ENCODE measurements around the gene VSIG4. TPM values are rescaled to one million over a fixed set of nuclear protein-coding genes. Genes with fewer than 3 reads are reported as not detected.

Gene VSIG4
- total and polyA plus RNA-seq, 2 of the 8 experiments (the other 6 are each of a cell fraction or from before 2014, with no cell fraction given) = not detected

GRCh38 chrX:66051980-66052379, 12.1 kb upstream of the VSIG4 start:
- Histone ChIP-seq H3K27ac (ENCODE audit: low read depth, low read length) (no peak overlapping the region), H3K14ac (ENCODE audit: insufficient read length) (no peak overlapping the region), H3K4me2 (ENCODE audit: insufficient read depth in 1 of 2, low read depth in 2 of 2, low read length in 2 of 2) (no peak overlapping the region), H3K4ac (replicated peaks; ENCODE audit: insufficient read length, low read depth, low read length) (no peak overlapping the region), H4K5ac (ENCODE audit: insufficient read length, low read depth, low read length) (no peak overlapping the region), H2BK15ac (ENCODE audit: low read length) (no peak overlapping the region), H2BK120ac (replicated peaks; ENCODE audit: low read depth, low read length) (no peak overlapping the region), H4K20me1 (replicated peaks in 1 of 2; ENCODE audit: control insufficient read depth in 1 of 2, insufficient read depth in 2 of 2, low read length in 2 of 2) (no peaks in the 10 kb centered on the region), H2AFZ (ENCODE audit: low read length) (no peak overlapping the region), H2BK20ac (ENCODE audit: low read length) (no peak overlapping the region), H2BK12ac (ENCODE audit: low read depth, low read length) (no peak overlapping the region), H3K4me3 (ENCODE audit: extremely low read depth in 1 of 4, insufficient read depth in 2 of 4, low read depth in 3 of 4, low read length in 4 of 4) (no peak overlapping the region), H3K9ac (replicated peaks in 1 of 4; ENCODE audit: extremely low read depth in 1 of 4, low read depth in 3 of 4, low read length in 3 of 4) (no peak overlapping the region), H4K91ac (replicated peaks; ENCODE audit: insufficient read length, low read length) (no peak overlapping the region), H3K36me3 (ENCODE audit: control insufficient read depth in 2 of 4, insufficient read depth in 4 of 4, low read length in 3 of 4) (no peaks in the 10 kb centered on the region), H3K9me3 (ENCODE audit: insufficient read depth in 2 of 2, low read depth in 1 of 2, low read length in 1 of 2) (peaks cover 0 to 35% of the 10 kb centered on the region in 2 experiments; a peak in 2 of 4 replicates), H3K27me3 (replicated peaks in 1 of 4; ENCODE audit: control insufficient read depth in 3 of 4, extremely low read depth in 1 of 4, insufficient read depth in 3 of 4, low read length in 3 of 4) (no peaks in the 10 kb centered on the region), H4K8ac (ENCODE audit: extremely low read depth, insufficient read depth, low read length) (no peak overlapping the region), H3K23ac (ENCODE audit: insufficient read length) (no peak overlapping the region), H3K23me2 (ENCODE audit: low read depth, low read length) (no peaks in the 10 kb centered on the region), H3K79me2 (ENCODE audit: control insufficient read depth in 1 of 2, insufficient read depth in 2 of 2, low read length in 2 of 2) (no peaks in the 10 kb centered on the region), H3K4me1 (replicated peaks in 1 of 4; ENCODE audit: control insufficient read depth in 3 of 4, insufficient read depth in 4 of 4, low read length in 3 of 4) (no peaks in the 10 kb centered on the region), H2BK5ac (ENCODE audit: low read depth, low read length) (no peak overlapping the region), H2AK5ac (ENCODE audit: low read depth, low read length) (no peak overlapping the region), H3K56ac (replicated peaks; ENCODE audit: insufficient read length, low read depth, low read length) (no peak overlapping the region), H3K18ac (ENCODE audit: extremely low read depth, low read length) (no peak overlapping the region), H3K79me1 (ENCODE audit: low read depth, low read length) (no peaks in the 10 kb centered on the region)
- TF ChIP-seq TCF12 (IDR thresholded peaks at IDR 0.05; ENCODE audit: low read depth, low read length) (no peak), FOSL1 (IDR thresholded peaks at IDR 0.05; ENCODE audit: insufficient read depth, low read depth, low read length) (no peak), KDM5A (IDR thresholded peaks at IDR 0.05; ENCODE audit: low read length) (no peak), RBBP5 (IDR thresholded peaks at IDR 0.05; ENCODE audit: borderline replicate concordance, low read depth, low read length) (no peak), BCL11A (IDR thresholded peaks at IDR 0.05; ENCODE audit: low read depth in 2 of 2, low read length in 2 of 2) (no peak), KDM4A (IDR thresholded peaks at IDR 0.05; ENCODE audit: low read depth, low read length, severe bottlenecking) (no peak), HDAC2 (IDR thresholded peaks at IDR 0.05; ENCODE audit: borderline replicate concordance in 1 of 2, low read depth in 2 of 2, low read length in 2 of 2) (no peak), CREB1 (IDR thresholded peaks at IDR 0.05) (no peak), CTBP2 (IDR thresholded peaks at IDR 0.05; ENCODE audit: borderline replicate concordance, insufficient read depth, insufficient read length, low read length) (no peak)
- DNase-seq (ENCODE audit: low read depth in 1 of 2, low spot score in 2 of 2) (no peak), FAIRE-seq (no peak)
- CTCF ChIA-PET (ENCODE audit: partially characterized antibody) = no interaction called here
- WGBS, 2 experiments (ENCODE audit: extremely low coverage in 1 of 2, insufficient coverage in 1 of 2, insufficient read length in 1 of 2, insufficient replicate concordance in 2 of 2, low coverage in 1 of 2, low lambda C conversion rate in 2 of 2, missing lambda C conversion rate in 1 of 2) = 81% methylated on average over 3 of the region's 3 CpGs; no CpG with 5 or more reads in 1 of the 2 experiments
- POLR2A ChIA-PET (ENCODE audit: partially characterized antibody) = no interaction called here

Data from H1 (cell line).